ENCODE results near the gene ZNF407.

ZNF407 gene

GRCh38 chr18:74669136-74669798 lies 71.6 kb downstream of the ZNF407 start:
- no peak for DNase-seq (ENCODE audit: low read depth in 3 of 3)

GRCh38 chr18:74672371-74672770 lies 74.7 kb downstream of the ZNF407 start:
- no peak for DNase-seq (ENCODE audit: low read depth in 3 of 3)

GRCh38 chr18:74674487-74674886 lies 76.8 kb downstream of the ZNF407 start:
- no peak for DNase-seq (ENCODE audit: low read depth in 3 of 3)

- no peak for DNase-seq (ENCODE audit: low read depth in 3 of 3)
Observed at GRCh38 chr18:74679006-74679678, 81.5 kb downstream of the ZNF407 start.

DNA sequence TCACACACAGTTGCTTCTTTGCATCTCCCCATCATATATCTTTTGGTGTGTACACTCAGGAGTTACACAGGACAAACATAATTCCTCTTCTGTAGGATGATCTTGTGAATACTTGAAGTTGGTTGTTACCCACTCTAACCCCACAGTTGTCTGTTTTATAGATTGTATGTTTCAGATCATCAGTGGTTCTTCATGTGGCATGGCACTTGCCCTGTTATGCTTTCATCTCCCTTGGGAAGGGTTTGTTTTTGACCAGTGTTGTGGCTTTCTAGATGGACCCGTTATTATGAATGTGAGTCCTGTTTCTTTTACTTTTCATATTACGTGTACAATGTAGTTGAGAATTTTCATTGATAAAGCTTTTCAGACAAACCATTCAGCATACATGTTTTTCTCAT lies 82.0 kb downstream of the ZNF407 start:
- DNase-seq (ENCODE audit: low read depth in 3 of 3), result no peak

- no peak for DNase-seq (ENCODE audit: low read depth in 3 of 3)
Observed at GRCh38 chr18:74682141-74682990, 84.7 kb downstream of the ZNF407 start.

DNA sequence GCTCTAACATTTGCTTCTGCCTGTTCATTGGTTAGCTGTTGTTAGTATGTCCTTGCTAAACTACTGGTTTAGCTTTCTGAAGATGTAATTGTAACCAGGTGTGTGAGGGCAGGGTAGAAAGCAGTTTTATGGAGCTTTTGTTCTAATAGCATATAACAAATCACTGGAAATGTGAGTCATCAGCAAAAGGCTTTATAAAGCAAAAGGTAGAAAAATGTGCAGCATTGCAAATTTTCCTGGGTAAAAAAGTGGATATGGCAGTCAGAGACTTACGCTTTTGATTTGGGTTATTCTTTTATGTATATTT lies 85.3 kb downstream of the ZNF407 start:
- no peak for DNase-seq (ENCODE audit: low read depth in 3 of 3)

DNA sequence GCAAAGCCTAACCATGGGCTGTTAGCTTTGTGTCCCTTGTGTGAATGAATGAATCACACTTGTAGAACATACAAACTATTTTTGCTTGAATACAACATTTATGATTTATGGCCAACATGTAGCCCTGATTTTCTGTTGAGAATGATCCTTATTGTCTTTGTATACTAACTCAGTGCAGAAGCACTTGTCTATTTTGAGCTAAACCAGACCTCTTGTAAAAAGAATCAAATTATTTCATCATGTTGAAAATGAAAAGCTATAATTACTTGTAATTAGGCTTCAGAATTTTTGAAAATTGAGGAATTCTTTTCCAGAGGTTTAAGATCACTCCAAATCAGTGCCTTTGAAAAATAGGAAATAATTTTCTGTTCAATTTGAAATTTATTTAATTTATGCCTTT lies 85.9 kb downstream of the ZNF407 start:
- DNase-seq (ENCODE audit: low read depth in 3 of 3), result no peak

DNA sequence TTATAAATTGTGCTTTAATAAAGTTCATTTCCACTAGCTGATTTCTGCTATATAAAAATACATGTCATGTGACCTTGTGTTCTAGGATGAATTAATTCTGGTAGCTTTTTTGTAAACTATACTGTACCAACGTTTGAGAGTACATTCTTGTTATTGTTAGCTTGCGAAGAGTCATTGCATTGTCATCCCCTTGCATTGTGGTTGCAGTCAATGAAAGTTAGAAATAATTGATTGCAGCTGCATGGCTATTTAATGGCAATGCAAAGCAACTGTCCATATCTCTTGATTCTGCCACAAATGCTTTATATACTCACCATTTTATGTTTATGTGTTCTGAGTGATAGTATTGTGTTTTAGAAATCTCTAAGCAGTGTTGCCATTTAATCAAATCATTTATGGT lies 91.6 kb downstream of the ZNF407 start:
- no peak for DNase-seq (ENCODE audit: low read depth in 3 of 3)

DNA sequence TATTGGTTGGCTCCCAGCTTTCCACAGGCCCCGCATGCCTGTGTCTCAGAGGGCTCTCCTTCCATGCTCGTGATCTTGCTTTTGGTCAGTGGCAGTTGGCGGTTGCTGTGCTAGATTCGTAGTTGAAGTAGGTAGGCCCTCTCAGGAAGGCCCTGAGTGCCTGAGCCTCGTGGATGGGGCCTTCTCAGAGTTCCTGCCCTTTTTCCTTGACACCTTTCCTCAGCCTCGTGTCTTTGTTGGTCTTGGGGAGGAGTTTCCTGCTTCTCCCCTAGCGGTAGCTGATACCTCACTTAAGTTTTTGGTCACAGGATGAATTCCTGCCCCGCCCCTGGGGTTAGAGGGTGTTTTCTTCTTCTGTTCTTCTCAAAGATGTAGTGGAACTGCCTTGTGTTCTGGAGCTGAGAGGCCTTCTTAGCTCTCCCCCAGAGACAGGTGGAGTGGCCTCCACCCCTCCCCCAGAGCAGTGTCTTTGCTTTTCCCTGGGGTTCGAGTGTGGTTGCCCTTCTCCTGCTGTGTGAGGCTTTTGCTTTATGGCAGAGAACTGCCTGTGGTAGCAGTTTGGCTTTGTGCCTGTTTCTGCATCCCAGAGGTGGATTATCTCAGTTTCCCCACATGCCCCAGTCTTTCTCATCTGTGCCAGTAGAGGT lies 94.8 kb downstream of the ZNF407 start:
- no peak for DNase-seq (ENCODE audit: low read depth in 3 of 3)

DNA sequence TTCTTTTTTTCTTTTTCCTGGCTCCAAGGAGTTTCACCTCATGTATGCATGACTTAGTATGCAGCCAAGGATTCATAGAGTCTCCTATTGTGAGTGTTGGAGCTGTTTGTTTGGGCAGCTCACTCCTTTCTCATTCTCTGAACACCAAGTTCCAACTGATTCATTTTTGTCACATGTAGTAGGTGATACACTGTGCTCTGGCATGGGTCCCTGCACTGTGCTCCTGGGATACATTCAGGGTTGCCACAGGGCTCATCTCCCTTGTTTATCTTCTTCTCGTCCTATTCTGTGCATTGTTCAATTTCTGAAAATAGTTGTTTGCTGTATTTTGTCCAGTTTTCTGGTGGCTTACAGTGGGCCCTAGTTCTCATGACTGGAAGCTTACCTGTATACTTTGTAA lies 96.8 kb downstream of the ZNF407 start:
- no peak for DNase-seq (ENCODE audit: low read depth in 3 of 3)

DNA sequence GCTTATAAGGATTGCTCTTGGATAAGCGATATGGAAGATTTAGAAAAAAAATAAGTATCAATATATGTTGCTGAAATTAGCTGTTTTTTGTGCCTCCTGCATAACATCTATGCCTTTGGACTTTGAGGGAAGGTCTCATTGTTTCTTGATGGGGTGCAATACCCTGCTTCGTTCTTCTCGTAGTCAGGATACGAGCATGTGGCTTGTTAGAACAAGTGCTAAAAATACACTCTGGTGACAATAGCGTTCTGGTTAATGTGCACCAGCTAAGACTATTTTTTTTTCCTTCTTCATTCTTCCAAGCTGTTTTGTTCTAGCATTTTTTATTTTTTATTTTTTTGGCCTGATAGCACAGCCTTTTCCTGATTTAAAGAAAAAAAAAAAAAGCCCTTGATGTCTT lies 97.5 kb downstream of the ZNF407 start:
- no peak for DNase-seq (ENCODE audit: low read depth in 3 of 3)

DNA sequence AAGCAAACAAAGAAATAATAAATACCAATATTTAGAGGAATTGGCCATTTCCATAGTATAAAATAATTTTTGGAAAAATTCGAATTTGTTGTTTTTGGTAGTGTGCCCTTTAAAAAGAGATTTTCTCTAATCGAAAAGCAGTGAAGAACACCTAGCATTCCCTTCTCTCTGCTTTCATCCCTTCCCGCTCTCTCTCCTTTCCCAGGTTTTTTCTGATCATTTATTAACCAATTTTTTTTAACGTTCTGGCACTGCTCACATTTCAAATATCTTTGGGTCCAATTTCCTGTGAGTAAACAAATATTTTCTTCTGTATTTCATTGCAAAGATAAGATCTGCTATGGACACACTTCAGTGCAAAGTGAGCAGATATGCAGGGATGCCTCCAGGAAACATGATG lies 101.2 kb downstream of the ZNF407 start:
- no peak for DNase-seq (ENCODE audit: low read depth in 3 of 3)

- DNase-seq (ENCODE audit: low read depth in 3 of 3), result no peak
Observed at GRCh38 chr18:74699455-74699854, 101.8 kb downstream of the ZNF407 start.

GRCh38 chr18:74702950-74703349 lies 105.3 kb downstream of the ZNF407 start:
- DNase-seq (ENCODE audit: low read depth in 3 of 3), result no peak

DNA sequence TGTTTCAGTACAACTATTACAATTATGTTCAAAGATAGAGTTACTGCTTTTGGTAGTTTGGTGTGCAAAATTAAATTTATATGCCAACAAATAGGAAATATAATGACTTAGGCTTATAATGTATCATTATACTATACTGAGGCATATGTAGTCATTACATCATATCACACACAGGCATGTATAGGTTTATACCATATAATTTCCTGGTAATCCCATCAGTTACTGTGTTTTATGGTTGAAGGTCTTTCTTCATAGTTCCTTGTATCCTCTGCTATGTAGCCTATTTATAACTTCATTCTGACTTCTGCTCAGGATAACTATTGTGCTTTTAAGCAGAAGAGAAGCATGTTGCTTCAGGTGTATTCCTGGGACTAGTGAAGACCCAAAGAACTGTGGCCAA lies 110.5 kb downstream of the ZNF407 start:
- DNase-seq (ENCODE audit: low read depth in 3 of 3), result no peak

DNA sequence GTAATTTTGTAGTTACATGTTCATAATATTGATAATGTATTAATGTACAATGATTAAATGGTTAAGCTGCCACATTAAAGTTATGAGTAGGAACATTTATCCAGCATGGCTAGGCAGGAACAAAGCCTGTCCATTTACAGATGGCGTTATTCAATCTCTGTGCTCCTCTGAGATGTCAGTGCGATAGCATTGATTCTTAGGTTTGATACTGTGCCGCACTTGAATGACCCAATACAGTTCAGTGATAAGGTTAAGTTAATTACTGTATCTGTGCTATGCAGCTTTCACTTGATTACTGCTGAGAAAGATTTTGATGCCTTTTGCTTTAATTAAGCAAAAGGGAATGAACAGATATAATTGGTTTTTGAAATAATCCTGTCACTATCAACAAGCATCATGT lies 111.8 kb downstream of the ZNF407 start:
- no peak for DNase-seq (ENCODE audit: low read depth in 3 of 3)

DNA sequence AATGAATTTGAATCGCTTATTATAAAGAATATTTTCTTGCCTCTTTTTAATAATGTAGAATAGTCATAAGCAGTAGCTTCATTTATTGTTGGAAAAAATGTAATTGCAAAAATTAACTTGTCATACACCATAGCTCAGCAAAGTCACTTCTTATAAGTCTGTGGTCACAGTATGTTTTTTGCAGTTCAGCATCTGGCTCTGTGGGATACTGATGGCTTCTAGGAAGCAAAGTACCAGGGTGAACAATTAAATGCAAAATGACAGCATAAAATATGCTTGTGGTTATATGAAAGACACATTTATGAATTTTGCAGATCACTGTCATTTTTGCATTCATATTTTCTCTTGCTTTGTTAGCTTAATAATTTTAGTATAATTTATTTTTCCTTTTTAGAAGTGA lies 116.5 kb downstream of the ZNF407 start:
- no peak for DNase-seq (ENCODE audit: low read depth in 3 of 3)

DNA sequence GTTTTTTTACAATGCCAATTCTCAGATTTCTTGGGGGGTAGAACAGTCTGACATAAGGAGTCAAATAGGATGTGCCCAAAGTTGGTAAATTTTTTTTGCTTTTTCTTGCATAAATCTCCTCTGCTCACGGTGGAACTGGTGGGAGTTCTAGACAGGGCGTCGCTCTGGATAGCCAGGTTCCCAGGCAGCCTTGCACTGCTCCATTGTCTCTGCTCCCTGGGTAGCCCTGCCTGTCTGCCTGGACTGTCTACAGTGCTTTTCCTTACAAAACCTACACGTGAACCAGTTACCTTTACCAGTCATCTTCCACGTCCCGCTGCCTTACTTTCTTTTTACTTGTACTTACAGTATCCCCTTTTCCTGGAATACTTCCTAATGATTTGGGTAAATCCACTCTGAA lies 117.1 kb downstream of the ZNF407 start:
- no peak for DNase-seq (ENCODE audit: low read depth in 3 of 3)

GRCh38 chr18:74715306-74715705 lies 117.6 kb downstream of the ZNF407 start:
- no peak for DNase-seq (ENCODE audit: low read depth in 3 of 3)

- DNase-seq (ENCODE audit: low read depth in 3 of 3), result no peak
Observed at GRCh38 chr18:74715865-74716712, 118.4 kb downstream of the ZNF407 start.

DNA sequence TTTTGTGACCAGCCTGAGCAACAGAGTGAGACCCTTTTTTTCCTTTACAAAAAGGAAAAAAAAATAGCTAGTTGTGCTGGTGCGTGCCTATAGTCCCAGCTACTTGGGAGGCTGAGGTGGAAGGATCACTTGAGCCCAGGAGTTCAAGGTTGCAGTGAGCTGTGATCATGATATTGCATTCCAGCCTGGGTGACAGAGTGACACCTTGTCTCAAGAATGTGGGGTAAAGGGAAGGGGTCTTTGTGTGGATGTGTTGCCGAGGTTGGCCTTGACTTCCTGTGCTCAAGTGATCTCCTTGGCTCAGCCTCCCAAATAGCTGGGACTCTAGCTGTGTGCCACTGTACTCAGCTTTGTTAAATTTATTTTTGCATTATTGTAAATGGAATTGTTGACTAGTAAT lies 120.6 kb downstream of the ZNF407 start:
- DNase-seq (ENCODE audit: low read depth in 3 of 3), result no peak
